GM12872 (cell line): ENCODE measurements around the gene IGF2BP2.

ENCODE experiments used
- TF ChIP-seq, protein P1 (sequence below): IDR thresholded peaks from 3 replicates; pipeline ENCODE4 v1.5.1; 2011; ENCODE audit warnings: low read depth, mild to moderate bottlenecking, low read length, moderate library complexity; ENCODE audit not compliant: insufficient read depth

The IGF2BP2 gene

GRCh38 chr3:185630182-185630622 lies 194.6 kb downstream of the IGF2BP2 start:
- TF ChIP-seq, protein P1, sequence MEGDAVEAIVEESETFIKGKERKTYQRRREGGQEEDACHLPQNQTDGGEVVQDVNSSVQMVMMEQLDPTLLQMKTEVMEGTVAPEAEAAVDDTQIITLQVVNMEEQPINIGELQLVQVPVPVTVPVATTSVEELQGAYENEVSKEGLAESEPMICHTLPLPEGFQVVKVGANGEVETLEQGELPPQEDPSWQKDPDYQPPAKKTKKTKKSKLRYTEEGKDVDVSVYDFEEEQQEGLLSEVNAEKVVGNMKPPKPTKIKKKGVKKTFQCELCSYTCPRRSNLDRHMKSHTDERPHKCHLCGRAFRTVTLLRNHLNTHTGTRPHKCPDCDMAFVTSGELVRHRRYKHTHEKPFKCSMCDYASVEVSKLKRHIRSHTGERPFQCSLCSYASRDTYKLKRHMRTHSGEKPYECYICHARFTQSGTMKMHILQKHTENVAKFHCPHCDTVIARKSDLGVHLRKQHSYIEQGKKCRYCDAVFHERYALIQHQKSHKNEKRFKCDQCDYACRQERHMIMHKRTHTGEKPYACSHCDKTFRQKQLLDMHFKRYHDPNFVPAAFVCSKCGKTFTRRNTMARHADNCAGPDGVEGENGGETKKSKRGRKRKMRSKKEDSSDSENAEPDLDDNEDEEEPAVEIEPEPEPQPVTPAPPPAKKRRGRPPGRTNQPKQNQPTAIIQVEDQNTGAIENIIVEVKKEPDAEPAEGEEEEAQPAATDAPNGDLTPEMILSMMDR = no peak

GRCh38 chr3:185629554-185630181 lies 195.2 kb downstream of the IGF2BP2 start:
- TF ChIP-seq, protein P1 = no peak

- TF ChIP-seq, protein P1 = no peak
Observed at GRCh38 chr3:185625784-185626183, 199.1 kb downstream of the IGF2BP2 start.

DNA sequence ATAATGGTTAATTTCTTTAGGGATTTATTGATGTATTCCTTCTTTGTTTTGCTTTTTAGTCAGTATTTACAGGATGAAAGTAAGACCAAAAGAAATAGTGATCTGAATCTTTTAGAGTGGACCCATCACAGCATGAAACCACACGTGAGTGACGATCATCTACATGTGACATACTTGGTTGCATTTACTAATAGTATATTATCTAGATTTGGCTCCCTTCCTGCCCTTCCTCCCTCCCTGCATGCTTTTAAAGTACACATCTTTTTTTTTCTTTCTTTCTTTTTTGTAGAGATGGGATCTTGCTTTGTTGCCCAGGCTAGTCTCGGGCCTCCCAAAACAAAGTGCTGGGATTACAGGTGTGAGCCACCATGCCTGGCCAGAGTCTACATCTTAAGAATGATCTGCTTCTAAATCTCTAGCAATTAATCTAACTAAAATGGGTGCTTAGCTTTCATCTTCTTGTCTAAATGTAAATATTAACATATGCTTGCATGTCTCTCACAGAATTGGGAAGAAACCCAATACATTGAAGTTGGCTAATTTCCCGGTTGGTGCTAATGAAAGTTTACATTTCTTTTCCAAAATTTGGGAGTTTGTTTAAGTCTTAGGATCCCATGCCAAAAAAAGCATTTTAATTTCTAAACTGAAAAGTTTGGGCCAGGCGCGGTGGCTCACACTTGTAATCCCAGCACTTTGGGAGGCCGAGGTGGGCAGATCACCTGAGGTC lies 200.7 kb downstream of the IGF2BP2 start:
- TF ChIP-seq, protein P1 = no peak

DNA sequence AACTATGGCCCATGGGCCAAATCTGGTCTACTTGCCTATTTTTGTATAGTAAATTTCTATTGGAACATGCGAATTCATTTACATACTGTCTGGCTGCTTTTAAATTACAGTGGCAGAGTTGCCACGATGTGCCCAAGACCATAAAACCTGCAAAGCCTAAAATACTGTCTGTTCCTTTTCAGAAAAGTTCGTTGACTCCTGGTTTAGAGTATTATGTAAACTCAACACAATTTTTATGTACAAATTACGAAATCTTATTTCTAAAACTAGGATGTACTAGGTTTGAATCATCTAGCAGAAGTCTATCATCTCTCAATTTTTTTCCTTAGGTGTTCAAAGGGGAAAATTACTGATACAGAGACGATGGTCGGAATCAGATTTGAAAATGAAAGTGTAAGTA lies 211.8 kb downstream of the IGF2BP2 start:
- TF ChIP-seq, protein P1 = no peak

- TF ChIP-seq, protein P1 = no peak
Observed at GRCh38 chr3:185606196-185606595, 218.6 kb downstream of the IGF2BP2 start.

- TF ChIP-seq, protein P1 = no peak
Observed at GRCh38 chr3:185605566-185605965, 219.3 kb downstream of the IGF2BP2 start.
